Measurements from ENCODE around the gene DTL. TPM values are rescaled to one million over a fixed set of nuclear protein-coding genes. Genes with fewer than 3 reads are reported as not detected.
"Not testable (repeated sequence)": the region's sequence is repeated elsewhere in the genome, so short reads cannot be mapped to it uniquely, and the experiment has no call there.

DTL gene
- 33.2 and 34.5 TPM in 2 replicates for total RNA-seq (2014; rRNA removed; shearing (Covaris generic))

- peak; percentile 98 for DNase-seq (ENCODE audit: low spot score)
Measured at GRCh38 chr1:212035123-212035834, at the start of gene DTL, which contains the start of gene INTS7. TSS of gene DTL (plus strand) at chr1:212035748. CDS start at chr1:212035891, 143 bp downstream. TSS of gene INTS7 (minus strand) at chr1:212035557. CDS start at chr1:212035437, 120 bp downstream.

DNA sequence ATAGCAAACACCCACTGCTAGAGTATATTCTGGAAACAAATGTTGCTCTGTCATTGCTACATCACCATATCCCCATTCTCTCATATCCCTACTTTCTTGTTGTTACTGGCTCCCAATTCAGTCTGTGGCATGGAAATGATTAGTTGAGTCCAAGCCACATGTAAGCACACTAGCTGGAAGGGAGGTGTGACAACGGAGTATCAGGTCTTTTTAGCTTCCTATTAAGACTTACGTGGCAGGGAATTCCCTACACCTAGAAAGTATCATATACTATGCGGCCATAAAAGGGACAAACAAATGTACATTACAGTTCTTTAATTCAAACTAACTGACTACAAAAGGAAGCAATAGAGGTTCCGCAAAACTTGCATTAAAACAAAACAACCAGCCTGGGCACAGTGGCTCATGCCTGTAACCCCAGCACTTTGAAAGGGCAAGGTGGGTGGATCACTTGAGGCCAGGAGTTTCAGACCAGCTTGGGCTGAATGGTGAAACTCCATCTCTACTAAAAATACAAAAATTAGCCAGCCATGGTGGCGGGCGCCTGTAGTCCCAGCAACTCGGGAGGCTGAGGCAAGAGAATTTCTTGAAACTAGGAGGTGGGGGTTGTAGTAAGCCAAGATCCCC, 48.8 kb upstream of the DTL start:
- no peak for DNase-seq (ENCODE audit: low spot score)

DNA sequence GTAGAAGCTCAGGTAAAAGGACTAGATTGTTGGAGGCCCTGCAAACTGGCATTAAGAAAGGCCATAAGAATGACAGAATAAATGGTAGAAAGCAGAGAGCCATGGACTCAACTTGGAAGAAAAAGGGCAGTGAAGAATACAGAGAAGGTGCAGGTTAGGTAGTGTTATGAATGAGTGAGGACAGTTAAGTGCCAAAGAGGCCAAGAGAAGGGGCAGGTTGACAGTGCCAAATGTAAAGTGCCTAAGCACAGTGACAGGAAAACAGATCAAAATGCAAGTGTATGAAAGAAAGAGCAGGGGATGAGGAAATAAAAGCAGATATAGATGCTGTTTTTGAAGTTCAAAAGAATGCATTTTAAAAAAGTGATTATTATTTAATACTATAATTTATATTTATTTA, 43.9 kb upstream of the DTL start:
- DNase-seq (ENCODE audit: low spot score): no peak

GRCh38 chr1:211997426-211997825, 38.1 kb upstream of the DTL start:
- DNase-seq (ENCODE audit: low spot score): not testable (repeated sequence)

- DNase-seq (ENCODE audit: low spot score): no peak
Measured at GRCh38 chr1:212002536-212002935, 33.0 kb upstream of the DTL start.

- no peak for DNase-seq (ENCODE audit: low spot score)
Measured at GRCh38 chr1:212004895-212005608, 30.5 kb upstream of the DTL start.

DNA sequence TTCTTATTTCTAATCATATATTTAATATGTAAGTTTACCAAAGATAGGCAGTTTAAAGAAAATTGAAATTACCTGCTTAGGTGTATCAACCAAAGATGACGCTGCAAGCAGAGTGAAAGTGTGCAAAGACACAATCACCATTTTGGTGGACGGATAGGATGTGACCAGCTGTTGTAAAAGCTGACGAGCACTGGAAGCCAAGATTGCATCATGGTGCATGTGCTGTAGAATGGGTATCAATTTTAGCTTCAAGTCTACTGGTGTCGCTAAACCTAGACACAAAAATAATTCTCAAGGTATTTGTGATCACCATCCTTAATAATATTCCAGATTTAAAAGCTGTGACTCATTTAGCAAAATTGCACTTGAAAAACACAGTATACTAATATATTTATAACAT, 28.4 kb upstream of the DTL start:
- no peak for DNase-seq (ENCODE audit: low spot score)

DNA sequence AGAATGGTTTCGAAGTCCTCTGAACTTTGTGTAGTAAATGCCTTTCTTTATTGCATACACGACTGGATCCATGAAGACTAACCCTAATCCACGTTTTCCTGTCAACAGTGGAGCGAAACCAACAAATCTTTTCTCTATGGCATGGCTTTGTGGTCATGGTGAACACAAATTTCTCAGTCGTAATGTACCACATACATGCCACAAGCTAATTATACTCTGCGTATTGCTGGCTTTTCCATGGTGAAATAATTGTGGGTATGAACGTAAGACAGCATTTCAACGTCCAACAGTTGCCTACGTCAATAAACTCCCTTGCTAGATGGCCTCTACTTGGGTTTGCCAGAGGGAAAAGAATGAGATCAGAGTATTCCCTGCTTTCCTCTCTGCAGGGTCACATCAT, 27.7 kb upstream of the DTL start:
- peak; percentile 60 for DNase-seq (ENCODE audit: low spot score)

DNA sequence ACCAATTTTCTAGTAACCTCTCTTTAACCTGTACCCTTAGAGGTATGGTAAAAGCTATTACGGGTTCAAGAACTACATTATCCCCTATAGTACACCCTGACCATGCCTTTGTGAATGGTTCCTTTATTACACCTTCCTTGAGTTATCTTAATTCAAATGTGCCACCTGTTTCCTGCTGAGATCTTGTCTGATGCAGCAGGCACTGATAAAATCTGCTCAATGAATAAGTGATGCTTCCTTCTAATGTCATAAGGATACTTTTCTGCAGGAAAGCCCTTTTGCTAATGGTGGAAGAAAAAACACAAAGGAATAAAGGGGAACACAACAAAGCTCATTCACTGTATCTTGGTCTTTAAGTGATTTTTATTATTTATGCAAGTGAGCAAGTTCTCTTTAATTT, 26.0 kb upstream of the DTL start:
- DNase-seq (ENCODE audit: low spot score): no peak

GRCh38 chr1:212010004-212010403, 25.5 kb upstream of the DTL start:
- DNase-seq (ENCODE audit: low spot score): no peak

DNA sequence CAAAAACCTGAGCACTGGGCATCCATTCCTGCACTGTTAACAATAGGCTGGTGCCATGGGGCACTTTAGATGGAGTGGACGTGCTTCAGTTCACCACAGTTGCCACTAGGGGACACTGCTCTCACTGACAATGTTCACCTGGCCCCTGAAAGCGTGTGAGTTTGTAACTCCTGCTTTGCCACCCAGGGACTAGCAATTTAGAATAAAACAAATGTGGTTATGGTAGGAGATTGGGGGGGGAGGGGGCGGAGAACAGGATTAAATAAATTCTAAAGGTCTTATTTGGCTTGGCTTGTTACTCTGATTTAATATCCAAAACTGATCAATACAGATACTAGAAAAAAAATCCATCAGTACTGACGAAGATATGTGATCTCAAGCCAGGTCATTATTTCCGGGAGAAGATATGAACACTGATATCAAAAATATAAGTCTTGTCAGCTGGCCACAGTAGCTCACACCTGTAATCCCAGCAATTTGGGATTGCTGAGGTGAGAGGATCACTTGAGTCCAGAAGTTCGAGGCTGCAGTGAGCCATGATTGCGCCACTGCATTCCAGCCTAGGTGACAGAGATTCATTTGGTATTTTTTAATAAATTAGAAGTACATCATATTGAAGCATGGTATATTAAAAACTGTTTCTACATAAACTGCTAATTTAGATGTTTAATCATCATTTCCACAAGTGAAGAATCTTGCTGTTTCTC, 23.4 kb upstream of the DTL start:
- peak; percentile 53 for DNase-seq (ENCODE audit: low spot score)

- DNase-seq (ENCODE audit: low spot score): no peak
Measured at GRCh38 chr1:212013672-212014071, 21.9 kb upstream of the DTL start.

- no peak for DNase-seq (ENCODE audit: low spot score)
Measured at GRCh38 chr1:212020975-212021374, 14.6 kb upstream of the DTL start.

GRCh38 chr1:212021563-212021962, 14.0 kb upstream of the DTL start:
- no peak for DNase-seq (ENCODE audit: low spot score)

DNA sequence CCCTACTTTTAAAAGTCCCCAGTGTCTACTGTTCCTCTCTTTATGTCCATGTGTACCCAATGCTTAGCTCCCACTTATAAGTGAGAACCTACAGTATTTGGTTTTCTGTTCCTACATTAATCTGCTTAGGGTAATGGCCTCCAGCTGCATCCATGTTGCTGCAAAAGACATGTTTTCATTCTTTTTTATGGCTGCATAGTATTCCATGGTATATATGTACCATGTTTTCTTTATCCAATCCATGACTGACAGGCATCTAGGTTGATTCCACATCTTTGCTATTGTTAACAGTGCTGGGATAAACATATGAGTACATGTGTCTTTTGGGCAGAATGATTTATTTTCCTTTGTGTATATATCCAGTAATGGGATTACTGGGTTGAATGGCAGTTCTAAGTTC, 12.6 kb upstream of the DTL start:
- not testable (repeated sequence) for DNase-seq (ENCODE audit: low spot score)

DNA sequence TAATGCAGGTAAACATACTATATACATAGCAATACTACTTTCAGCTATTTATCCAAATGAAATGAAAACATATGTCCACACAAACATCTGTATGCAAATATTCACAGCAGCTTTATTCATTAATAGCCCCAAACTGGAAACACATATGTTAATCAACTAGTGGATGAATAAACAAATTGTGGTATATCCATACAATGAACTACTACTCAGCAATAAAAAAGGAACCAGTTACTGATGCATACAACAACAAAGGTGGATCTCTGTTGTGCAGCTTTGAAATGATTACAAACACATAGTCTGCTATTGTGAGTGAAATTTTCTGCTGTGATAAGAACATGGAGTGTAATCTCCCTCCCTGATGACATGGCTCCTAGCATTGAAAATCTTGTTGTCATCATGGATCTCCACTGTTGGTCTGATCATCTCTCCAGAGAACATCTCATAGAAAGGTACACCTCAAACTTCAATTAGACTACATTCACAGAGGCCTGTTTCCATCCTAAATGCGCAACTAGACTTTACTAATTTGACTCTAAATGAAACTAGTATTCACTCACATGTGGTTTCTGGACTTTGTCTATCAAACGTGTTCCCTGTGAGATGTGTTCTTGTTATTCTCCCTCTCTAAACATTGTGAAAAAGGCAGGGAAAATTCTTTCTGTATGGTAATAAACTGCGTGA, 10.9 kb upstream of the DTL start:
- DNase-seq (ENCODE audit: low spot score): no peak

DNA sequence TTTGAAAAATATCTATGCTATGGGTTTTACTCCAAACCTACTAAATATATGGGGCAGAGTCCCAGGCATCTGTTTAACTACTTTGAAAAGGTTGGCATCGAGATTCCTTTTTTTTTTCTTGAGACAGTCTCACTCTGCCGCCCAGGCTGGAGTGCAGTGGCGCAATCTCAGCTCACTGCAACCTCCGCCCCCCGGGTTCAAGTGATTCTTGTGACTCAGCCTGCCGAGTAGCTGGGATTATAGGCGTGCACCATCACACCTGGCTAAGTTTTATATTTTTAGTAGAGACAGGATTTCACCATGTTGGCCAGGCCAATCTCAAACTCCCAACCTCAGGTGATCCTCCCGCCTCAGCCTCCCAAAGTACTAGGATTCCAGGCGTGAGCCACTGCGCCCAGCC, 7.8 kb upstream of the DTL start:
- DNase-seq (ENCODE audit: low spot score): not testable (repeated sequence)

DNA sequence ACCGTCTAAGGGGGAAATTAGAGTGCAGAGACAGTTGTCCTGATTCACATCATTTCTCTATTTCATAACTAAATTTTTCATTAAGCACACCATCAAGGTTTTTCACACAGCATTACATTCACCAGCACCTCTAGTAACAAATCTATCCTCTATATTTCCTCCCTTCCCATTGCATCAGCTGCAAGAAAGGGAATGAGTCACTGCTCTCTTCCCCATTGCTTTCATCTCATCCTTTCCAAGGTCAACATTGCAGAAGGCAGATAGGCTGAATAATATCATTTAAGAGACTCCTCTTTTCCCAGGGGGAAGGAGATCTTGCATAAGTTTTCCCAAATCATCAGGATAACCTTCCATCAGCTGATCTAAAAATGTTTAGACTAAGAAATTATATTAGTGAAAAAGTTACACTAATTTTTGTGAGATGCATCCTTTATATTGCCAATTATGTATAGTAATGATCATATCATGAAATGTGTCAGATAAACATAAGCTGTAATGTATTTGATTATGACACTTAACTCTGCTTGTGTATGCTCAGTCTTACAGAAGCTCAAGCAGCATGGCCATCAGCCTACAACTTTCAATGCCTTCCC, 4.5 kb upstream of the DTL start:
- DNase-seq (ENCODE audit: low spot score): peak; percentile 36

- DNase-seq (ENCODE audit: low spot score): no peak
Measured at GRCh38 chr1:212034516-212035122, 929 bp upstream of the DTL start.

- no peak for DNase-seq (ENCODE audit: low spot score)
Measured at GRCh38 chr1:212035835-212036605, 472 bp downstream of the DTL start.

Data from H4 (cell line).